Suprapubic skin (tissue), 3 donors: ENCODE measurements around the gene ABHD3.
"Not testable (repeated sequence)": the region's sequence is repeated elsewhere in the genome, so short reads cannot be mapped to it uniquely, and the experiment has no call there.

Source experiments
- EP300 ChIP-seq: sonication (generic); formaldehyde crosslinking; IDR thresholded peaks from one replicate; pipeline ENCODE4 v1.6.1; 2017; ENCODE audit warnings: antibody characterized with exemption
- POLR2A ChIP-seq, 2 donors: fragments of 450-650 bp; IDR thresholded peaks; one replicate each; pipeline ENCODE4 v1.6.1; 2017; ENCODE audit warnings: antibody characterized with exemption in 2 of 2, mild to moderate bottlenecking in 2 of 2, moderate library complexity in 2 of 2
- TF ChIP-seq, protein P1 (sequence below), 2 donors: fragments of 200-600 bp in 1 of 2; fragments of 450-650 bp in 1 of 2; sonication (generic) in 1 of 2; IDR thresholded peaks; one replicate each; pipeline ENCODE4 v1.5.1; 2016 to 2019; ENCODE audit warnings: antibody characterized with exemption in 2 of 2, mild to moderate bottlenecking in 1 of 2, moderate library complexity in 1 of 2

DNA sequence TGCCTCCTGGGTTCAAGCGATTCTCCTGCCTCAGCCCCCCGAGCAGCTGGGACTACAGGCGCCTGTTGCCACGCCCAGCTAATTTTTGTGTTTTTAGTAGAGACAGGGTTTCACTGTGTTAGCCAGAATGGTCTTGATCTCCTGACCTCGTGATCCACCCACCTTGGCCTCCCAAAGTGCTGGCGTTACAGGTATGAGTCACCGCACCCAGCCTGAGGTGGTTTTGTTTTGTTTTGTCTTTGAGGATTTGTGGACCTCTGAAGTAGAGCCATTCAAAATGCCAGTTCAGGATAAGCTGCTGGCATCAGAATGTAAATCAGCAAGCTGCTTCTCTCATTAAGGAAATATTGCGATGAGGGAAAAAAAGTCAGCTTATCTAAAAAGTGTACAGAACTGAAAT is 29.2 kb downstream of the ABHD3 start:
- TF ChIP-seq, protein P1, sequence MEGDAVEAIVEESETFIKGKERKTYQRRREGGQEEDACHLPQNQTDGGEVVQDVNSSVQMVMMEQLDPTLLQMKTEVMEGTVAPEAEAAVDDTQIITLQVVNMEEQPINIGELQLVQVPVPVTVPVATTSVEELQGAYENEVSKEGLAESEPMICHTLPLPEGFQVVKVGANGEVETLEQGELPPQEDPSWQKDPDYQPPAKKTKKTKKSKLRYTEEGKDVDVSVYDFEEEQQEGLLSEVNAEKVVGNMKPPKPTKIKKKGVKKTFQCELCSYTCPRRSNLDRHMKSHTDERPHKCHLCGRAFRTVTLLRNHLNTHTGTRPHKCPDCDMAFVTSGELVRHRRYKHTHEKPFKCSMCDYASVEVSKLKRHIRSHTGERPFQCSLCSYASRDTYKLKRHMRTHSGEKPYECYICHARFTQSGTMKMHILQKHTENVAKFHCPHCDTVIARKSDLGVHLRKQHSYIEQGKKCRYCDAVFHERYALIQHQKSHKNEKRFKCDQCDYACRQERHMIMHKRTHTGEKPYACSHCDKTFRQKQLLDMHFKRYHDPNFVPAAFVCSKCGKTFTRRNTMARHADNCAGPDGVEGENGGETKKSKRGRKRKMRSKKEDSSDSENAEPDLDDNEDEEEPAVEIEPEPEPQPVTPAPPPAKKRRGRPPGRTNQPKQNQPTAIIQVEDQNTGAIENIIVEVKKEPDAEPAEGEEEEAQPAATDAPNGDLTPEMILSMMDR (IDR thresholded peaks at IDR 0.05) = not testable (repeated sequence)
- not testable (repeated sequence) for TF ChIP-seq POLR2A (IDR thresholded peaks at IDR 0.05); EP300
